Measurements from ENCODE around the gene SNX27.
A peak's percentile ranks its signal among the peaks of the same experiment; 100 is the strongest.

Gene SNX27

DNA sequence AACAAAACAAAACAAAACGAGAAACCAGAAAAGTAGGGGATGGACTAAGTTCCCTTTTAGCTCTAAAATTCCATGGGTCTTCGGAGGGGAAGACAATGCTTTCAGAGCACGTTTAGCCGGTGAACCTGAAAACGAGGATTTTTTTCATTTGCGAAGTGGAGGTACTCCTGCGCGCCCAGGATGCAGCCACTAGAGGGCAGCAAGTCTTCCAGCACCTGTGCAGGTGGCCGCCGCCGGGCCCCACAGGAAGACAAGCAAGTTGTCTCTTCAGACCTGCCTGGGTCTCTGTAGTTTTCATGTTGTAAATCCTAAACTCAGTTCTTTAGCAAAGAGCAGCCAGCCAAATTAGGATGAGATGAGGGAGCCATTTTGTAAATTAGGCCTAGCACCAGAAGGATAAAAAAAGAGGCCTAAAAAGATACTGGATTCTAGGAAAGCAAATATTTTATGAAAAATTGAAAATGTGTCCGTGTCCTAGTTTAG is 17.7 kb upstream of the SNX27 start (continued):
- TF ChIP-seq, protein P1, sequence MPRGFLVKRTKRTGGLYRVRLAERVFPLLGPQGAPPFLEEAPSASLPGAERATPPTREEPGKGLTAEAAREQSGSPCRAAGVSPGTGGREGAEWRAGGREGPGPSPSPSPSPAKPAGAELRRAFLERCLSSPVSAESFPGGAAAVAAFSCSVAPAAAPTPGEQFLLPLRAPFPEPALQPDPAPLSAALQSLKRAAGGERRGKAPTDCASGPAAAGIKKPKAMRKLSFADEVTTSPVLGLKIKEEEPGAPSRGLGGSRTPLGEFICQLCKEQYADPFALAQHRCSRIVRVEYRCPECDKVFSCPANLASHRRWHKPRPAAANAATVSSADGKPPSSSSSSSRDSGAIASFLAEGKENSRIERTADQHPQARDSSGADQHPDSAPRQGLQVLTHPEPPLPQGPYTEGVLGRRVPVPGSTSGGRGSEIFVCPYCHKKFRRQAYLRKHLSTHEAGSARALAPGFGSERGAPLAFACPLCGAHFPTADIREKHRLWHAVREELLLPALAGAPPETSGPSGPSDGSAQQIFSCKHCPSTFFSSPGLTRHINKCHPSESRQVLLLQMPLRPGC (tag by site-specific recombination; IDR thresholded peaks at IDR 0.05), result no peak
- TF ChIP-seq, protein P2, sequence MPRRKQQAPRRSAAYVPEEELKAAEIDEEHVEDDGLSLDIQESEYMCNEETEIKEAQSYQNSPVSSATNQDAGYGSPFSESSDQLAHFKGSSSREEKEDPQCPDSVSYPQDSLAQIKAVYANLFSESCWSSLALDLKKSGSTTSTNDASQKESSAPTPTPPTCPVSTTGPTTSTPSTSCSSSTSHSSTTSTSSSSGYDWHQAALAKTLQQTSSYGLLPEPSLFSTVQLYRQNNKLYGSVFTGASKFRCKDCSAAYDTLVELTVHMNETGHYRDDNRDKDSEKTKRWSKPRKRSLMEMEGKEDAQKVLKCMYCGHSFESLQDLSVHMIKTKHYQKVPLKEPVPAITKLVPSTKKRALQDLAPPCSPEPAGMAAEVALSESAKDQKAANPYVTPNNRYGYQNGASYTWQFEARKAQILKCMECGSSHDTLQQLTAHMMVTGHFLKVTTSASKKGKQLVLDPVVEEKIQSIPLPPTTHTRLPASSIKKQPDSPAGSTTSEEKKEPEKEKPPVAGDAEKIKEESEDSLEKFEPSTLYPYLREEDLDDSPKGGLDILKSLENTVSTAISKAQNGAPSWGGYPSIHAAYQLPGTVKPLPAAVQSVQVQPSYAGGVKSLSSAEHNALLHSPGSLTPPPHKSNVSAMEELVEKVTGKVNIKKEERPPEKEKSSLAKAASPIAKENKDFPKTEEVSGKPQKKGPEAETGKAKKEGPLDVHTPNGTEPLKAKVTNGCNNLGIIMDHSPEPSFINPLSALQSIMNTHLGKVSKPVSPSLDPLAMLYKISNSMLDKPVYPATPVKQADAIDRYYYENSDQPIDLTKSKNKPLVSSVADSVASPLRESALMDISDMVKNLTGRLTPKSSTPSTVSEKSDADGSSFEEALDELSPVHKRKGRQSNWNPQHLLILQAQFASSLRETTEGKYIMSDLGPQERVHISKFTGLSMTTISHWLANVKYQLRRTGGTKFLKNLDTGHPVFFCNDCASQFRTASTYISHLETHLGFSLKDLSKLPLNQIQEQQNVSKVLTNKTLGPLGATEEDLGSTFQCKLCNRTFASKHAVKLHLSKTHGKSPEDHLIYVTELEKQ (tag by site-specific recombination; IDR thresholded peaks at IDR 0.05; ENCODE audit: borderline replicate concordance), result no peak
- no peak for TF ChIP-seq ZNF174 (tag by site-specific recombination; IDR thresholded peaks at IDR 0.05)
- peak; percentile 68; the same call in 1 of the 2 replicates for TF ChIP-seq ZNF660 (tag by site-specific recombination; IDR thresholded peaks at IDR 0.05)
- no peak for TF ChIP-seq ZNF37A (tag by site-specific recombination; IDR thresholded peaks at IDR 0.05)
- no peak for TF ChIP-seq OVOL3 (tag by site-specific recombination; IDR thresholded peaks at IDR 0.05)
- TF ChIP-seq ZBTB17 (tag by site-specific recombination; IDR thresholded peaks at IDR 0.05), result peak; percentile 46
- peak; percentile 53; the same call in 1 of the 2 replicates for TF ChIP-seq ZNF335 (tag by site-specific recombination; conservative IDR thresholded peaks at IDR 0.05)
- TF ChIP-seq, protein P3, sequence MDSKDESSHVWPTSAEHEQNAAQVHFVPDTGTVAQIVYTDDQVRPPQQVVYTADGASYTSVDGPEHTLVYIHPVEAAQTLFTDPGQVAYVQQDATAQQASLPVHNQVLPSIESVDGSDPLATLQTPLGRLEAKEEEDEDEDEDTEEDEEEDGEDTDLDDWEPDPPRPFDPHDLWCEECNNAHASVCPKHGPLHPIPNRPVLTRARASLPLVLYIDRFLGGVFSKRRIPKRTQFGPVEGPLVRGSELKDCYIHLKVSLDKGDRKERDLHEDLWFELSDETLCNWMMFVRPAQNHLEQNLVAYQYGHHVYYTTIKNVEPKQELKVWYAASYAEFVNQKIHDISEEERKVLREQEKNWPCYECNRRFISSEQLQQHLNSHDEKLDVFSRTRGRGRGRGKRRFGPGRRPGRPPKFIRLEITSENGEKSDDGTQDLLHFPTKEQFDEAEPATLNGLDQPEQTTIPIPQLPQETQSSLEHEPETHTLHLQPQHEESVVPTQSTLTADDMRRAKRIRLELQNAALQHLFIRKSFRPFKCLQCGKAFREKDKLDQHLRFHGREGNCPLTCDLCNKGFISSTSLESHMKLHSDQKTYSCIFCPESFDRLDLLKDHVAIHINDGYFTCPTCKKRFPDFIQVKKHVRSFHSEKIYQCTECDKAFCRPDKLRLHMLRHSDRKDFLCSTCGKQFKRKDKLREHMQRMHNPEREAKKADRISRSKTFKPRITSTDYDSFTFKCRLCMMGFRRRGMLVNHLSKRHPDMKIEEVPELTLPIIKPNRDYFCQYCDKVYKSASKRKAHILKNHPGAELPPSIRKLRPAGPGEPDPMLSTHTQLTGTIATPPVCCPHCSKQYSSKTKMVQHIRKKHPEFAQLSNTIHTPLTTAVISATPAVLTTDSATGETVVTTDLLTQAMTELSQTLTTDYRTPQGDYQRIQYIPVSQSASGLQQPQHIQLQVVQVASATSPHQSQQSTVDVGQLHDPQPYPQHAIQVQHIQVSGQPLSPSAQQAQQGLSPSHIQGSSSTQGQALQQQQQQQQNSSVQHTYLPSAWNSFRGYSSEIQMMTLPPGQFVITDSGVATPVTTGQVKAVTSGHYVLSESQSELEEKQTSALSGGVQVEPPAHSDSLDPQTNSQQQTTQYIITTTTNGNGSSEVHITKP (tag by site-specific recombination; IDR thresholded peaks at IDR 0.05), result no peak; the same call in 1 of the 2 replicates
- TF ChIP-seq, protein P4, sequence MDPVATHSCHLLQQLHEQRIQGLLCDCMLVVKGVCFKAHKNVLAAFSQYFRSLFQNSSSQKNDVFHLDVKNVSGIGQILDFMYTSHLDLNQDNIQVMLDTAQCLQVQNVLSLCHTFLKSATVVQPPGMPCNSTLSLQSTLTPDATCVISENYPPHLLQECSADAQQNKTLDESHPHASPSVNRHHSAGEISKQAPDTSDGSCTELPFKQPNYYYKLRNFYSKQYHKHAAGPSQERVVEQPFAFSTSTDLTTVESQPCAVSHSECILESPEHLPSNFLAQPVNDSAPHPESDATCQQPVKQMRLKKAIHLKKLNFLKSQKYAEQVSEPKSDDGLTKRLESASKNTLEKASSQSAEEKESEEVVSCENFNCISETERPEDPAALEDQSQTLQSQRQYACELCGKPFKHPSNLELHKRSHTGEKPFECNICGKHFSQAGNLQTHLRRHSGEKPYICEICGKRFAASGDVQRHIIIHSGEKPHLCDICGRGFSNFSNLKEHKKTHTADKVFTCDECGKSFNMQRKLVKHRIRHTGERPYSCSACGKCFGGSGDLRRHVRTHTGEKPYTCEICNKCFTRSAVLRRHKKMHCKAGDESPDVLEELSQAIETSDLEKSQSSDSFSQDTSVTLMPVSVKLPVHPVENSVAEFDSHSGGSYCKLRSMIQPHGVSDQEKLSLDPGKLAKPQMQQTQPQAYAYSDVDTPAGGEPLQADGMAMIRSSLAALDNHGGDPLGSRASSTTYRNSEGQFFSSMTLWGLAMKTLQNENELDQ (tag by site-specific recombination; IDR thresholded peaks at IDR 0.05; ENCODE audit: low read depth), result no peak
- TF ChIP-seq MZF1 (tag by site-specific recombination; IDR thresholded peaks at IDR 0.05; ENCODE audit: borderline replicate concordance), result no peak
- TF ChIP-seq, protein P5, sequence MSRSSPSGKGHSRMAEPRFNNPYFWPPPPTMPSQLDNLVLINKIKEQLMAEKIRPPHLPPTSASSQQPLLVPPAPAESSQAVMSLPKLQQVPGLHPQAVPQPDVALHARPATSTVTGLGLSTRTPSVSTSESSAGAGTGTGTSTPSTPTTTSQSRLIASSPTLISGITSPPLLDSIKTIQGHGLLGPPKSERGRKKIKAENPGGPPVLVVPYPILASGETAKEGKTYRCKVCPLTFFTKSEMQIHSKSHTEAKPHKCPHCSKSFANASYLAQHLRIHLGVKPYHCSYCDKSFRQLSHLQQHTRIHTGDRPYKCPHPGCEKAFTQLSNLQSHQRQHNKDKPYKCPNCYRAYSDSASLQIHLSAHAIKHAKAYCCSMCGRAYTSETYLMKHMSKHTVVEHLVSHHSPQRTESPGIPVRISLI (tag by site-specific recombination; IDR thresholded peaks at IDR 0.05), result peak; percentile 95
- peak; percentile 84 for TF ChIP-seq GLIS2 (tag by site-specific recombination; IDR thresholded peaks at IDR 0.05)
- TF ChIP-seq SCRT1 (tag by site-specific recombination; IDR thresholded peaks at IDR 0.05; ENCODE audit: borderline replicate concordance), result peak; percentile 40; the same call in 1 of the 2 replicates
- TF ChIP-seq, protein P6, sequence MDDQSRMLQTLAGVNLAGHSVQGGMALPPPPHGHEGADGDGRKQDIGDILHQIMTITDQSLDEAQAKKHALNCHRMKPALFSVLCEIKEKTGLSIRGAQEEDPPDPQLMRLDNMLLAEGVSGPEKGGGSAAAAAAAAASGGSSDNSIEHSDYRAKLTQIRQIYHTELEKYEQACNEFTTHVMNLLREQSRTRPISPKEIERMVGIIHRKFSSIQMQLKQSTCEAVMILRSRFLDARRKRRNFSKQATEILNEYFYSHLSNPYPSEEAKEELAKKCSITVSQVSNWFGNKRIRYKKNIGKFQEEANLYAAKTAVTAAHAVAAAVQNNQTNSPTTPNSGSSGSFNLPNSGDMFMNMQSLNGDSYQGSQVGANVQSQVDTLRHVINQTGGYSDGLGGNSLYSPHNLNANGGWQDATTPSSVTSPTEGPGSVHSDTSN (CRISPR knock-in tag; IDR thresholded peaks at IDR 0.05), result no peak
- TF ChIP-seq, protein P7, sequence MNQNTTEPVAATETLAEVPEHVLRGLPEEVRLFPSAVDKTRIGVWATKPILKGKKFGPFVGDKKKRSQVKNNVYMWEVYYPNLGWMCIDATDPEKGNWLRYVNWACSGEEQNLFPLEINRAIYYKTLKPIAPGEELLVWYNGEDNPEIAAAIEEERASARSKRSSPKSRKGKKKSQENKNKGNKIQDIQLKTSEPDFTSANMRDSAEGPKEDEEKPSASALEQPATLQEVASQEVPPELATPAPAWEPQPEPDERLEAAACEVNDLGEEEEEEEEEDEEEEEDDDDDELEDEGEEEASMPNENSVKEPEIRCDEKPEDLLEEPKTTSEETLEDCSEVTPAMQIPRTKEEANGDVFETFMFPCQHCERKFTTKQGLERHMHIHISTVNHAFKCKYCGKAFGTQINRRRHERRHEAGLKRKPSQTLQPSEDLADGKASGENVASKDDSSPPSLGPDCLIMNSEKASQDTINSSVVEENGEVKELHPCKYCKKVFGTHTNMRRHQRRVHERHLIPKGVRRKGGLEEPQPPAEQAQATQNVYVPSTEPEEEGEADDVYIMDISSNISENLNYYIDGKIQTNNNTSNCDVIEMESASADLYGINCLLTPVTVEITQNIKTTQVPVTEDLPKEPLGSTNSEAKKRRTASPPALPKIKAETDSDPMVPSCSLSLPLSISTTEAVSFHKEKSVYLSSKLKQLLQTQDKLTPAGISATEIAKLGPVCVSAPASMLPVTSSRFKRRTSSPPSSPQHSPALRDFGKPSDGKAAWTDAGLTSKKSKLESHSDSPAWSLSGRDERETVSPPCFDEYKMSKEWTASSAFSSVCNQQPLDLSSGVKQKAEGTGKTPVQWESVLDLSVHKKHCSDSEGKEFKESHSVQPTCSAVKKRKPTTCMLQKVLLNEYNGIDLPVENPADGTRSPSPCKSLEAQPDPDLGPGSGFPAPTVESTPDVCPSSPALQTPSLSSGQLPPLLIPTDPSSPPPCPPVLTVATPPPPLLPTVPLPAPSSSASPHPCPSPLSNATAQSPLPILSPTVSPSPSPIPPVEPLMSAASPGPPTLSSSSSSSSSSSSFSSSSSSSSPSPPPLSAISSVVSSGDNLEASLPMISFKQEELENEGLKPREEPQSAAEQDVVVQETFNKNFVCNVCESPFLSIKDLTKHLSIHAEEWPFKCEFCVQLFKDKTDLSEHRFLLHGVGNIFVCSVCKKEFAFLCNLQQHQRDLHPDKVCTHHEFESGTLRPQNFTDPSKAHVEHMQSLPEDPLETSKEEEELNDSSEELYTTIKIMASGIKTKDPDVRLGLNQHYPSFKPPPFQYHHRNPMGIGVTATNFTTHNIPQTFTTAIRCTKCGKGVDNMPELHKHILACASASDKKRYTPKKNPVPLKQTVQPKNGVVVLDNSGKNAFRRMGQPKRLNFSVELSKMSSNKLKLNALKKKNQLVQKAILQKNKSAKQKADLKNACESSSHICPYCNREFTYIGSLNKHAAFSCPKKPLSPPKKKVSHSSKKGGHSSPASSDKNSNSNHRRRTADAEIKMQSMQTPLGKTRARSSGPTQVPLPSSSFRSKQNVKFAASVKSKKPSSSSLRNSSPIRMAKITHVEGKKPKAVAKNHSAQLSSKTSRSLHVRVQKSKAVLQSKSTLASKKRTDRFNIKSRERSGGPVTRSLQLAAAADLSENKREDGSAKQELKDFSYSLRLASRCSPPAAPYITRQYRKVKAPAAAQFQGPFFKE (tag by site-specific recombination; IDR thresholded peaks at IDR 0.05; ENCODE audit: borderline replicate concordance), result no peak
- peak; percentile 18; the same call in 1 of the 2 replicates for TF ChIP-seq ZSCAN30 (tag by site-specific recombination; IDR thresholded peaks at IDR 0.05)
- TF ChIP-seq ZNF664 (tag by site-specific recombination; IDR thresholded peaks at IDR 0.05), result no peak
- TF ChIP-seq ZEB2 (tag by site-specific recombination; IDR thresholded peaks at IDR 0.05), result peak; percentile 80
